Aorta (tissue), 5 donors: ENCODE data around the gene KRTAP5-1. TPM values are rescaled to one million over a fixed set of nuclear protein-coding genes. Genes with fewer than 3 reads are reported as not detected.

Experiments used
- ATAC-seq: fragments of 200-7000 bp; cut with Tn5 transposase; one replicate; pipeline ENCODE4 v1.9.1; 2022; ENCODE audit warnings: moderate library complexity; ENCODE audit not compliant: low FRiP score
- DNase-seq, 2 donors: peaks; one replicate each; pipeline ENCODE4 v3.0.0-alpha.2; 2020
- H3K27ac ChIP-seq, 2 donors: one replicate each; pipeline ENCODE4 v1.5.1; 2013; ENCODE audit warnings: low read length in 2 of 2, mild to moderate bottlenecking in 2 of 2, moderate library complexity in 2 of 2, control low read depth in 1 of 2, inconsistent platforms in 1 of 2, low read depth in 1 of 2
- H3K27me3 ChIP-seq, 2 donors: one replicate each; pipeline ENCODE4 v1.6.1; 2013; ENCODE audit warnings: control low read depth in 1 of 2, low read length in 1 of 2, mild to moderate bottlenecking in 1 of 2, moderate library complexity in 1 of 2; ENCODE audit not compliant: insufficient read depth in 2 of 2, control insufficient read depth in 1 of 2
- H3K36me3 ChIP-seq, 2 donors: one replicate each; pipeline ENCODE4 v1.6.1; 2013; ENCODE audit warnings: control low read depth in 1 of 2, low read length in 1 of 2, mild to moderate bottlenecking in 1 of 2; ENCODE audit not compliant: insufficient read depth in 2 of 2, control insufficient read depth in 1 of 2
- H3K4me1 ChIP-seq, 2 donors: one replicate each; pipeline ENCODE4 v1.6.1; 2013; ENCODE audit warnings: low read length in 2 of 2, control low read depth in 1 of 2, mild to moderate bottlenecking in 1 of 2, moderate library complexity in 1 of 2; ENCODE audit not compliant: insufficient read depth in 2 of 2, control insufficient read depth in 1 of 2
- H3K4me3 ChIP-seq, 2 donors: one replicate each; pipeline ENCODE4 v1.5.1; 2013; ENCODE audit warnings: low read length in 2 of 2, control low read depth in 1 of 2, mild to moderate bottlenecking in 1 of 2
- H3K9me3 ChIP-seq: one replicate; pipeline ENCODE4 v1.6.1; 2013; ENCODE audit warnings: mild to moderate bottlenecking, low read length; ENCODE audit not compliant: control insufficient read depth
- WGBS, 2 donors: extraction: QIAGEN DNeasy Blood & Tissue Kit; methylation state at CpG; one replicate each; pipeline ENCODE4 v1.1.7; 2013; 5-methylcytosine and 5-hydroxymethylcytosine counted together
- intact Hi-C, 2 donors: fragments of 100-400 bp; cut with DNase I; formaldehyde crosslinking; loops; one replicate each; pipeline versions ENCODE4 v1.14.2 to v1.15.0; 2022
- polyA plus RNA-seq, 2 donors: library from polyadenylated mRNA; stranded (reverse); fragments of 200-250 nt; gene quantifications; one replicate each; pipeline ENCODE4 v1.2.3, GENCODE V29; 2013
- total RNA-seq, 2 donors: library from RNA; stranded (reverse); fragmentation: NEBNext Ultra II Directional; extraction: Animal tissue kit (Norgen Biotek cat#: 25700); gene quantifications; one replicate each; pipeline ENCODE4 v1.2.1, GENCODE V29; 2021
- donor health status: healthy with polysubstance abuse.
- donor health status: Bipolar disorder and iron deficiency.
- donor health status: DM: no; HTN: no; CAD: no.
- donor health status: DM: no; HTN: no; CAD: no.
- donor health status: DM: yes; HTN: yes; CAD: no.

The KRTAP5-1 gene
- total and polyA plus RNA-seq, 4 donors, result not detected

DNA sequence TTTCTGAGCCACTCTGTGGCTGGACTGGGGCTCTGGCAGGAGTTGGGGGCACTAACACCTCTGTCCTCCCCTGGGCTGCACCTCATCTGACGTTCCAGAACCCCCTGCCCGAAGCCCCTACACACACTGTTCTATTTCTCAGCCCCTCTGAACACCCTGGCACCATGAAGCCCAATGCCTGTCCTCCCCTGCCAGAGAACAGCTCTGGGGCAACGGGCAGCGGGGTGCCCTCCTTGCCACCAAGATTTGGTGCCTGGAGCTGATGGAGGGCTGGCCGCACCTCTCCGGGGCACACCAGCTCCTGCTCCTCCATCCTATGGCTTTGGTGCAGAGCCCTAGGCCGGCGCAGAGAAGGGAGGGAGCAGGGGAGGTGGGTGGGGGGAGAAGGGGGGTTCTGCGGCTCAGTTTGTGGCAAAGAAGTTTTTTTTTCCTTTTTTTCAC, 29.4 kb downstream of the KRTAP5-1 start:
- Histone ChIP-seq H3K27me3 (no peaks in the 10 kb centered on the region), H3K36me3 (peaks cover 0 to 3% of the 10 kb centered on the region in 2 donors), H3K27ac (no peak overlapping the region), H3K4me3 (no peak overlapping the region), H3K9me3 (no peaks in the 10 kb centered on the region), H3K4me1 (no peaks in the 10 kb centered on the region)
- 87 to 91% methylated on average over 9 of the region's 9 CpGs for WGBS, 2 donors
- ATAC-seq (no peak), DNase-seq (no peak)
- intact Hi-C loops, result loop anchor here in 1 of 2 donors (5.0 kb wide), 1 partner anchor 272 kb away; no protein-coding TSS in a partner anchor

DNA sequence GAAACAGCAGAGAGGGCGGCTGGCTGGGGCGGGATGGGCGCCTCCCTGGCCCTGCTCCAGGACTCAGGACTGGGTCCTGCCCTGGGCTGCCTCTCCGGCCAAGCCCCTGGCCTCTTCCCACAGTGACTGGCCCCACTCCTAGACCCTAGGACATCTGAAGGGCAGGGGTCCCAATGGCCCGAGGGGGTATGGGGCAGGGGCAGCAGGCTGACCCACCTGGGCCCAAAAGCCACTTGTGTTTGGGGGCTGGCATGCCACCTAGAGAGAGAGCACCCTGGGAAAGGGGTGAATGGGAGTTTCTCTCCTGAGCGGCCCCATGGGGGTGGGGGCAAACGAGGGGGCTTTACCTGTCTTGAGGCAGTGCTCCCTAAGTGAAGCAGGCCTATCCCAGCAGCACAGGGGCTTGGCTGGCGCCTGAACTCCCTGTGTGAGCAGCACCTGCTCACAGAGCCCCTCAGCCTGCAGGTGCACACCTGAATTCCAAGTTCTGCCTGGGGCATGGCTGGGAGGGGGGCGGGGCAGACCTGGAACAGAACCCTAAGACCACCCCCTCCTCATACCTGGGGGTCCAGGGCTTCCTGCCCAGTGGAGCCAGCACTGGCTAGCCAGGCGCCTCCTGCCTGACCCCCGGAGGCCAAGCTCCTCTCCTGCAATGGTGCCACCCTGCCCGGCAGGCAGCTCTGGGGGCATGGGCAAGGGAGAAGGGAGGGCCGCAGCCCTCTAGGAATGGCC, 29.9 kb downstream of the KRTAP5-1 start:
- intact Hi-C loops, result loop anchor here in 1 of 2 donors (5.0 kb wide), 1 partner anchor 272 kb away; no protein-coding TSS in a partner anchor
- WGBS, 2 donors, result 70 to 82% methylated on average over 9 to 13 of the region's 13 CpGs

DNA sequence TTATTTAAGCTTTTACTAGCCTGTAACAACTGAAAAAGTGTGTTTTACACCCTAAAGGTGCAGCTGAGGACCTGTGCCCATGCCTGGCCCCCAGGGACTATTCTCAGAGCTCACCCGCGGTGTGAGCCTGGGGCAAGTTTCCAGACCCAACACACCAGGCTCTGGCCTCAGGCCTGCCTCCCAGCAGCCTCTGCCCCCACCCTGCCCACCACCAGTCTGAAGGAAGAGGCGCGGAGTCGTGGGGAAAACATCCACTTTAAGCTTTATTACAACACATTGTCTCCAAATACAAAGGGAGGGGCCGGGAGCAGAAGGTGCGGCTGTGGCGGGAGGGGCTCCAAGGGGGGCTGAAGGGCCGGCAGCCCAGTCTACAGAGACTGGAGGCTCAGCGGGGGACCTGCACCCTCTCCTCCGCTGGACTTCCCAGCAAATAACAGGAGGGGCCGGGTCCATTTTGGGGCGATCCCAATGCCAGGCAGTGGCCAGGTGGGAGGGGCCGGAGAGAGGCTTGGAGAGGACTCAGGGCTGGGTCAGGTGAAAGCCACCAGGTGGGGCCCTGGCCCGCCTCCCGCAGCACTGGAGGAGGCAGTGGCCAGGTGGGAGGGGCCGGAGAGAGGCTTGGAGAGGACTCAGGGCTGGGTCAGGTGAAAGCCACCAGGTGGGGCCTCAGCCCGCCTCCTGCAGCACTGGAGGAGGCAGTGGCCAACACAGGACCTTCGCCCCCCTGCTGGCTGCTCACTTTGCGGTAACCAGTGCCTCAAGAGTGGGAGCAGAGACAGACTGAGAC, 31.1 kb downstream of the KRTAP5-1 start:
- Histone ChIP-seq H3K9me3 (no peaks in the 10 kb centered on the region), H3K4me1 (no peaks in the 10 kb centered on the region), H3K27ac (no peak overlapping the region), H3K36me3 (peaks cover 0 to 3% of the 10 kb centered on the region in 2 donors), H3K4me3 (no peak overlapping the region), H3K27me3 (no peaks in the 10 kb centered on the region)
- WGBS, 2 donors, result 35 to 40% methylated on average over 19 to 20 of the region's 20 CpGs
- peak; percentile 50 to 77 for DNase-seq
- no peak for ATAC-seq
- intact Hi-C loops, result no loop called here

More for the DNA sequence above, 29.9 kb downstream of the KRTAP5-1 start:
- H3K27me3 ChIP-seq, result no peaks in the 10 kb centered on the region
- no peaks in the 10 kb centered on the region for H3K9me3 ChIP-seq
- H3K27ac ChIP-seq, result no peak overlapping the region
- DNase-seq, result peak in 1 of 2 donors; percentile 38
- H3K4me1 ChIP-seq, result no peaks in the 10 kb centered on the region
- no peak for ATAC-seq
- no peak overlapping the region for H3K4me3 ChIP-seq
- H3K36me3 ChIP-seq, result peaks cover 0 to 3% of the 10 kb centered on the region in 2 donors

DNA sequence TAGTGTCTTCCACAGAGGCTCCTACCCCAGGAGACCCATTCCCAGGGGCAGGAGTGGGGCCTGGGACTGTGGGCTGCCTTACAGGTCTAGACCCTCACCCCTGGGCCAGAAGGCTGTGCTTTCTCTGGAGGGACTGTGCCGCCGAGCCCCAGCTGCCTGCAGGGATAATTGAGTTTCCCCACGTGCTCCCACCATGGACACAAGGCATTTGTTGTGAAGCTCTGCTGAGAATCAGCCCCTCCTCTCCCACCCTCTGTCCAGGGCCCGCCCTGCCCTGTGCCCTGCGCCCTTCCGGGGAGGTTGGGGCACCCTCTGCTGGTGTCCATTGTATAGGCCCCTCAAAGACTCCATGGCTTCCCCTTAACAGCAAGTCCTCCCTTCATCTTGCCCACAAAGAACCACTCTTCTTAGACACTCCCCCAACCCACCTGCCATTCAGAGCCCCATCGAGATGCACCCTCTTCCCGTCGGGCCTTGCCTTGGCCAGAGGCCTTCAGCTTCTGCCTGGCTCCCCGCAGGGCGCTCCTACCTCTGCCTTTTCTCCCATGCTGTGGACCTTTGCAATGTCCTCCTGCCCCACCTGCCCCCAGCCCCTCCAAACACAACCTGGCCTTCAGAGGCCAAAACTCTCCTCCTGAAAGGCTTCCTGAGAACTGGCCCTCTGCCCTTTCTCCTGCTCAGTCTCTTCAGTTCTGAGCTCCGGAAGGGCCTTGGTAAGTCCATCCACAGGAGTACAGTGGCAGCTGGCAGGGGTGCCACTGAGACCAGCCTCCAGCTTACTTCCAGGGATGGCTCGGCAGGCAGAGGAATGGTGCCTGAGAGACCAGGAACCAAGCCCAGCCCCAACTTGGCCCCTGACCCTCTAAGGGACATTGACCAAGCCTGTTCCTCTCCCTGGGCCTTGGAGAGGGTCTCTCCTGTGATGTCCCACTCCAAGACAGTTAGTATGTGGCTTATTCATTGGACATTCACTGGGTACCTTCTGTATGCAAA, 35.4 kb downstream of the KRTAP5-1 start:
- no peaks in the 10 kb centered on the region for H3K27me3 ChIP-seq
- H3K4me3 ChIP-seq, result no peak overlapping the region
- WGBS, 2 donors, result 93 to 97% methylated on average over 12 to 13 of the region's 13 CpGs
- no peaks in the 10 kb centered on the region for H3K36me3 ChIP-seq
- H3K4me1 ChIP-seq, result no peaks in the 10 kb centered on the region
- intact Hi-C loops, result loop anchor here (5.0 kb wide), 1 partner anchor 78 kb away; the partner anchor contains the start of gene KRTAP5-5 (in 2 of the 2)
- ATAC-seq (no peak), DNase-seq (no peak)
- no peaks in the 10 kb centered on the region for H3K9me3 ChIP-seq
- H3K27ac ChIP-seq, result peak overlapping the region; percentile 11 to 68

GRCh38 chr11:1548221-1549070, 36.6 kb downstream of the KRTAP5-1 start:
- Histone ChIP-seq H3K27ac (peak overlapping the region; percentile 53 to 68), H3K9me3 (no peaks in the 10 kb centered on the region), H3K4me3 (no peak overlapping the region), H3K27me3 (no peaks in the 10 kb centered on the region), H3K4me1 (no peaks in the 10 kb centered on the region), H3K36me3 (no peaks in the 10 kb centered on the region)
- ATAC-seq, result peak; percentile 77
- peak; percentile 83 to 92 for DNase-seq
- 5 to 8% methylated on average over 24 to 34 of the region's 34 CpGs for WGBS, 2 donors
- intact Hi-C loops, result loop anchor here (5.0 kb wide), 1 partner anchor 79 kb away; the partner anchor contains the start of gene KRTAP5-5 (in 2 of the 2)

DNA sequence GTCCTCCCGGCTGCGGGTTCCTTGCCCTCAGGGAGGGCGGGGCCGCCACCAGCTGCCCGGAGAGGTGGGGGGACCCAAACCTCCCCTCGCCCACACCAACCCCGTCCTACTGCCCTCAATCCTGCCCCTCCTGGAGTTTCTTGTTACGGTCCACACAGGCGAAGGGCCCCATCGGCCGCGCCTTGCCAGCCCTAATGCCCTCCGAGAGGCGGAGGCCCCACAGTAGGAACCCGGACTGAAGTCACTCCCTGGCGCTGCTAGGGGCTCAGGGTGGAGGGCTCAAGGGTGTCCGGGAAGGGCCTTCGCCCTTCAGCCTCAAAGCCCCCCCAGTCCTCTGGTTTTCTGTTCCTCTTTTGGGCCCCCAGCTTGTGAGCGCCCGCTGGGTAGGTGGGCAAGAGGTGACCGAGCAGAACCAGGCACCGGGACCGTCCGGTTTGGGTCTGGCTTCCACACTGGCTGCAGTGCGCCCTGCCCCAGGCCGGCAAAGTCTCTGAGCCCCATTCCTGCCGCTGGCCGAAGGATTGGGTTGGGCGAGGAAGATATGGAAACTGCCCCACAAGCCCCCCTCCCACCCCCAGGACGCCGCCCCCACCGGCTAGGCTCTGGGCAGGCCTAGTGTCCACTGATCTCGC, 37.5 kb downstream of the KRTAP5-1 start:
- Histone ChIP-seq H3K4me1 (no peaks in the 10 kb centered on the region), H3K27me3 (no peaks in the 10 kb centered on the region), H3K9me3 (no peaks in the 10 kb centered on the region), H3K36me3 (no peaks in the 10 kb centered on the region), H3K27ac (peak overlapping the region in 1 of 2 donors; percentile 0), H3K4me3 (no peak overlapping the region)
- intact Hi-C loops, result loop anchor here (1.0 to 5.0 kb wide), 2 partner anchors 27 to 80 kb away; partner anchors contain the start of gene KRTAP5-5 (in 2 of the 2)
- peak; percentile 22 for ATAC-seq
- 33 to 35% methylated on average over 31 to 33 of the region's 33 CpGs for WGBS, 2 donors
- no peak for DNase-seq
